ENCODE results near the gene GNLY. TPM values are rescaled to one million over a fixed set of nuclear protein-coding genes. Genes with fewer than 3 reads are reported as not detected.

GNLY gene
- polyA plus RNA-seq, 1 of the 3 experiments (the other 2 are of a cell fraction) = not detected

- Histone ChIP-seq H3K4me2 (no peak overlapping the region), H3K9ac (no peak overlapping the region), H3K4me3 (ENCODE audit: low read depth in 2 of 2, low read length in 1 of 2) (no peak overlapping the region), H3K79me2 (ENCODE audit: insufficient read depth) (no peaks in the 10 kb centered on the region), H3K27ac (ENCODE audit: low read depth in 2 of 2, low read length in 1 of 2) (no peak overlapping the region), H3K27me3 (ENCODE audit: insufficient read depth) (no peaks in the 10 kb centered on the region), H4K20me1 (ENCODE audit: insufficient read depth) (no peaks in the 10 kb centered on the region), H3K4me1 (ENCODE audit: control insufficient read depth in 1 of 2, insufficient read depth in 2 of 2, low read depth in 1 of 2, low read length in 1 of 2) (peaks cover 6 to 16% of the 10 kb centered on the region in 2 experiments; a peak in 3 of 4 replicates), H3K36me3 (replicated peaks in 1 of 2; ENCODE audit: control insufficient read depth in 1 of 2, insufficient read depth in 2 of 2, low read length in 1 of 2) (no peaks in the 10 kb centered on the region), H3K9me2 (no peaks in the 10 kb centered on the region), H3K9me3 (no peaks in the 10 kb centered on the region), H2AFZ (ENCODE audit: low read depth) (no peak overlapping the region), H3F3A (replicated peaks; ENCODE audit: insufficient read depth) (peaks cover 14% of the 10 kb centered on the region)
- 90% methylated on average over 3 of the region's 3 CpGs for WGBS (ENCODE audit: low lambda C conversion rate)
- ChIA-PET CTCF (interaction anchor here (1.0 to 34.7 kb wide), 3 partner anchors 40 to 96 kb away, joined by 3 to 626 read pairs (median 6); no protein-coding TSS in a partner anchor), POLR2A (no interaction called here)
- TF ChIP-seq MXI1 (IDR thresholded peaks at IDR 0.05; ENCODE audit: low read depth, low read length) = no peak
- no peak for TF ChIP-seq MAX (IDR thresholded peaks at IDR 0.05; ENCODE audit: low read depth)
- no peak for TF ChIP-seq USF1 (IDR thresholded peaks at IDR 0.05; ENCODE audit: borderline replicate concordance, low read depth)
- no peak for TF ChIP-seq PBX3 (IDR thresholded peaks at IDR 0.05)
- TF ChIP-seq ZBTB33 (IDR thresholded peaks at IDR 0.05; ENCODE audit: borderline replicate concordance, low read depth) = no peak
- TF ChIP-seq POLR2AphosphoS5 (IDR thresholded peaks at IDR 0.05; ENCODE audit: low read depth, low read length) = no peak
- TF ChIP-seq ELF1 (IDR thresholded peaks at IDR 0.05) = no peak
- no peak for TF ChIP-seq RAD21 (IDR thresholded peaks at IDR 0.05; ENCODE audit: low read length)
- TF ChIP-seq MEF2A (IDR thresholded peaks at IDR 0.05; ENCODE audit: borderline replicate concordance, low read depth) = no peak
- no peak for TF ChIP-seq EZH2phosphoT487 (IDR thresholded peaks at IDR 0.05; ENCODE audit: borderline replicate concordance, low read depth)
- no peak for TF ChIP-seq JUND (IDR thresholded peaks at IDR 0.05)
- DNase-seq = no peak
Observed at GRCh38 chr2:85731606-85732005, 37.4 kb downstream of the GNLY start.

- ChIA-PET CTCF (interaction anchor here (1.9 to 34.7 kb wide), 3 partner anchors 40 to 95 kb away, joined by 6 to 626 read pairs (median 11); no protein-coding TSS in a partner anchor), POLR2A (no interaction called here)
- 84% methylated on average over 2 of the region's 2 CpGs for WGBS (ENCODE audit: low lambda C conversion rate)
- no peaks in the 10 kb centered on the region for H3K36me3 ChIP-seq (replicated peaks in 1 of 2; ENCODE audit: control insufficient read depth in 1 of 2, insufficient read depth in 2 of 2, low read length in 1 of 2)
- no peaks in the 10 kb centered on the region for H4K20me1 ChIP-seq (ENCODE audit: insufficient read depth)
- H3K27ac ChIP-seq (ENCODE audit: low read depth in 2 of 2, low read length in 1 of 2) = no peak overlapping the region
- H3K9me2 ChIP-seq = no peaks in the 10 kb centered on the region
- peaks cover 17% of the 10 kb centered on the region for H3F3A ChIP-seq (replicated peaks; ENCODE audit: insufficient read depth)
- H3K9me3 ChIP-seq = no peaks in the 10 kb centered on the region
- H3K79me2 ChIP-seq (ENCODE audit: insufficient read depth) = no peaks in the 10 kb centered on the region
- no peak for TF ChIP-seq TAF1 (IDR thresholded peaks at IDR 0.05; ENCODE audit: borderline replicate concordance, low read depth, low read length)
- TF ChIP-seq EZH2phosphoT487 (IDR thresholded peaks at IDR 0.05; ENCODE audit: borderline replicate concordance, low read depth) = no peak
- no peak overlapping the region for H2AFZ ChIP-seq (ENCODE audit: low read depth)
- H3K4me3 ChIP-seq (ENCODE audit: low read depth in 2 of 2, low read length in 1 of 2) = no peak overlapping the region
- DNase-seq = no peak
- no peak overlapping the region for H3K4me2 ChIP-seq
- H3K4me1 ChIP-seq (ENCODE audit: control insufficient read depth in 1 of 2, insufficient read depth in 2 of 2, low read depth in 1 of 2, low read length in 1 of 2) = peaks cover 9 to 16% of the 10 kb centered on the region in 2 experiments; a peak in 3 of 4 replicates
- H3K9ac ChIP-seq = no peak overlapping the region
- no peaks in the 10 kb centered on the region for H3K27me3 ChIP-seq (ENCODE audit: insufficient read depth)
Observed at GRCh38 chr2:85732467-85733120, 38.4 kb downstream of the GNLY start.
